ENCODE measurements around the gene ERV3-1.

- no peak for TF ChIP-seq POLR2A (IDR thresholded peaks at IDR 0.05)
- no peak for TF ChIP-seq CTCF (IDR thresholded peaks at IDR 0.05)
These were observed 12.6 kb downstream of the ERV3-1 start for GRCh38 chr7:64993901-64994300.
